ENCODE measurements around the gene MUCL1. TPM values are rescaled to one million over a fixed set of nuclear protein-coding genes. Genes with fewer than 3 reads are reported as not detected.

Gene MUCL1
- total RNA-seq, 1 donor from 2014 or later = not detected

GRCh38 chr12:54861927-54862326 is 7.6 kb downstream of the MUCL1 start:
- no peak for TF ChIP-seq CTCF (conservative IDR thresholded peaks at IDR 0.05)
- no peak overlapping the region for H3K4me3 Mint-ChIP-seq
- H3K4me1 Mint-ChIP-seq = peaks cover 9% of the 10 kb centered on the region
- H3K27ac Mint-ChIP-seq (ENCODE audit: unreplicated experiment) = no peak overlapping the region
- no peaks in the 10 kb centered on the region for H3K36me3 Mint-ChIP-seq (ENCODE audit: low read depth)
- no peak for DNase-seq (ENCODE audit: low read depth, low spot score)
- peaks cover 20% of the 10 kb centered on the region for H3K27me3 Mint-ChIP-seq (ENCODE audit: low read depth)
- H3K9me3 Mint-ChIP-seq = no peaks in the 10 kb centered on the region

GRCh38 chr12:54863948-54864618 is 9.8 kb downstream of the MUCL1 start:
- no peak for DNase-seq (ENCODE audit: low read depth, low spot score)
- H3K4me1 Mint-ChIP-seq = peaks cover 6% of the 10 kb centered on the region
- H3K27me3 Mint-ChIP-seq (ENCODE audit: low read depth) = peaks cover 22% of the 10 kb centered on the region
- no peaks in the 10 kb centered on the region for H3K9me3 Mint-ChIP-seq
- no peak for TF ChIP-seq CTCF (conservative IDR thresholded peaks at IDR 0.05)
- H3K27ac Mint-ChIP-seq (ENCODE audit: unreplicated experiment) = no peak overlapping the region
- H3K4me3 Mint-ChIP-seq = no peak overlapping the region
- H3K36me3 Mint-ChIP-seq (ENCODE audit: low read depth) = no peaks in the 10 kb centered on the region

- no peak overlapping the region for H3K4me3 Mint-ChIP-seq
- no peaks in the 10 kb centered on the region for H3K9me3 Mint-ChIP-seq
- no peaks in the 10 kb centered on the region for H3K36me3 Mint-ChIP-seq (ENCODE audit: low read depth)
- no peak for TF ChIP-seq CTCF (conservative IDR thresholded peaks at IDR 0.05)
- no peak for DNase-seq (ENCODE audit: low read depth, low spot score)
- no peak overlapping the region for H3K27ac Mint-ChIP-seq (ENCODE audit: unreplicated experiment)
- no peaks in the 10 kb centered on the region for H3K4me1 Mint-ChIP-seq
- H3K27me3 Mint-ChIP-seq (ENCODE audit: low read depth) = peaks cover 17% of the 10 kb centered on the region
Measured at GRCh38 chr12:54865683-54866324, 11.5 kb downstream of the MUCL1 start.

- Mint-ChIP-seq H3K27ac (ENCODE audit: unreplicated experiment) (no peak overlapping the region), H3K27me3 (ENCODE audit: low read depth) (peaks cover 14% of the 10 kb centered on the region), H3K36me3 (ENCODE audit: low read depth) (no peaks in the 10 kb centered on the region), H3K9me3 (no peaks in the 10 kb centered on the region), H3K4me1 (no peaks in the 10 kb centered on the region), H3K4me3 (no peak overlapping the region)
- no peak for DNase-seq (ENCODE audit: low read depth, low spot score)
- no peak for TF ChIP-seq CTCF (conservative IDR thresholded peaks at IDR 0.05)
Measured at GRCh38 chr12:54868690-54869089, 14.4 kb downstream of the MUCL1 start.

DNA sequence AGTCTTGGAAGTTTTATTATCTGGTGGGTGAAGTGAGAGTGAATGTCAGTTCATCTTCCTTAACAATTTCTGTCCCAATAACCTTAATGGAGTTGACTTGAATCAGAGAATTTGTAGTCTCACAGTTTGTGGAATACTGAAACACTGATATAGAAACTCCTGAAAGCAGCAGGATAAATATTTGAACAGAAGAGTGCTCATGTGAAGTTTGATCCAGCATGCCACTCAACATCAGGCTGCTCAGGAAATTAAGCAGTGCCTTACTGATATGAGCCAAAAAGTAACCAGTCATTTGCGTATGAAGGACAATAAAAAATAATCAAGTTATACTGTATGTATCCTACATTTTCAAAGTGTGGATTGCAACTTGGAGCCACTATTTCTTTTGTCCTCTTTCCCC is 15.7 kb downstream of the MUCL1 start:
- Mint-ChIP-seq H3K27me3 (ENCODE audit: low read depth) (peaks cover 10% of the 10 kb centered on the region), H3K27ac (ENCODE audit: unreplicated experiment) (no peak overlapping the region), H3K36me3 (ENCODE audit: low read depth) (no peaks in the 10 kb centered on the region), H3K4me3 (no peak overlapping the region), H3K4me1 (no peaks in the 10 kb centered on the region), H3K9me3 (no peaks in the 10 kb centered on the region)
- DNase-seq (ENCODE audit: low read depth, low spot score) = no peak
- no peak for TF ChIP-seq CTCF (conservative IDR thresholded peaks at IDR 0.05)

All from neural crest cell (in vitro differentiated cells).